Kidney epithelial cell (primary cell): ENCODE data around the gene KIRREL3. TPM values are rescaled to one million over a fixed set of nuclear protein-coding genes. Genes with fewer than 3 reads are reported as not detected.

Experiments
- DNase-seq: peaks from one replicate; pipeline ENCODE4 v3.0.0-alpha.2; 2010; ENCODE audit warnings: low read depth
- H3K27me3 ChIP-seq: 2 replicates; pipeline ENCODE4 v1.6.0; 2011; ENCODE audit warnings: low read length; ENCODE audit not compliant: control insufficient read depth, insufficient read depth
- H3K36me3 ChIP-seq: 2 replicates; pipeline ENCODE4 v1.5.1; 2011; ENCODE audit warnings: low read length; ENCODE audit not compliant: control insufficient read depth, insufficient read depth
- H3K4me3 ChIP-seq: 2 replicates; pipeline ENCODE4 v1.5.1; 2011; ENCODE audit warnings: low read depth, mild to moderate bottlenecking, control low read depth, low read length
- CTCF ChIP-seq: IDR thresholded peaks from 2 replicates; pipeline ENCODE4 v1.5.1; 2011; ENCODE audit warnings: mild to moderate bottlenecking, moderate library complexity, low read length, control low read depth, inconsistent platforms; ENCODE audit not compliant: insufficient read depth, poor library complexity, severe bottlenecking
- total RNA-seq: library from RNA; depleted of rRNA; stranded (reverse); fragments of >200 nt; gene quantifications from 2 replicates; pipeline ENCODE4 v1.2.3, GENCODE V29; 2015

Gene KIRREL3
- total RNA-seq, 1 donor from 2014 or later = 1.3 TPM

GRCh38 chr11:126817523-126818450 is 182.8 kb downstream of the KIRREL3 start:
- no peak overlapping the region for H3K4me3 ChIP-seq
- H3K27me3 ChIP-seq = no peaks in the 10 kb centered on the region
- no peak for TF ChIP-seq CTCF
- H3K36me3 ChIP-seq = no peaks in the 10 kb centered on the region
- DNase-seq = no peak

DNA sequence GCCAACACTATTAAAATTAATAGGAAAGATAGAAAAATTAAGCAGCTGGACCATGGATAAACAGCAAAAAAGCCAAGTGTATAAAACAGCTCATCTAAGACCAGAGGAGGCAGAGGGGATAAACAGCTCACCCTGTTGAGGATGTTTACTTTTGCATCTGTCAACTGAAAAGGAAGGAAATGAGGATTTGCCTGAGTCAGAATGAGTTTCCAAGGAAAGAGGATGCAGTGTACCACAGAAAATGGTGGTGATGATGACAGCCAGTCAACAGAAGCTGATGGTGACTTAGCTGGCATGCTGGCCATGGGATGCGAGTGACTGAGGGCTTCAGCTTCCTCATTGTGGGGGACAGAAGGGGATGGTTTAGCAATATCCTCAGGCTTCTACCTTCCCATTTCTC is 183.5 kb downstream of the KIRREL3 start:
- DNase-seq = no peak
- no peaks in the 10 kb centered on the region for H3K27me3 ChIP-seq
- no peak for TF ChIP-seq CTCF
- H3K4me3 ChIP-seq = no peak overlapping the region
- no peaks in the 10 kb centered on the region for H3K36me3 ChIP-seq

GRCh38 chr11:126816645-126817044 is 183.9 kb downstream of the KIRREL3 start:
- no peaks in the 10 kb centered on the region for H3K27me3 ChIP-seq
- TF ChIP-seq CTCF = no peak
- DNase-seq = no peak

GRCh38 chr11:126815111-126815510 is 185.5 kb downstream of the KIRREL3 start:
- H3K36me3 ChIP-seq = no peaks in the 10 kb centered on the region
- H3K27me3 ChIP-seq = no peaks in the 10 kb centered on the region
- no peak for TF ChIP-seq CTCF
- no peak for DNase-seq
- no peak overlapping the region for H3K4me3 ChIP-seq

More at GRCh38 chr11:126816645-126817044, 183.9 kb downstream of the KIRREL3 start:
- Histone ChIP-seq H3K4me3 (no peak overlapping the region), H3K36me3 (no peaks in the 10 kb centered on the region)

GRCh38 chr11:126810776-126811175 is 189.8 kb downstream of the KIRREL3 start:
- DNase-seq = no peak
- Histone ChIP-seq H3K27me3 (no peaks in the 10 kb centered on the region), H3K4me3 (no peak overlapping the region), H3K36me3 (no peaks in the 10 kb centered on the region)
- TF ChIP-seq CTCF = no peak
